Spleen (tissue), 7 donors: ENCODE data around the gene ETF1.

Experiments used
- CTCF ChIP-seq, 11 experiments: fragments of 200-600 bp in 7 of 11; fragments of 450-650 bp in 4 of 11; sonication (generic) in 4 of 11; IDR thresholded peaks in 8 of 11; conservative IDR thresholded peaks in 3 of 11; 1 replicate in 7 of 11; 2 replicates in 4 of 11; pipeline versions ENCODE4 v1.4.0 to v1.8.0; 2016 to 2021; ENCODE audit warnings: antibody characterized with exemption in 11 of 11, inconsistent platforms in 4 of 11, mild to moderate bottlenecking in 1 of 11
- POLR2A ChIP-seq, 3 donors: fragments of 450-650 bp; IDR thresholded peaks; one replicate each; pipeline ENCODE4 v1.5.1; 2017; ENCODE audit warnings: antibody characterized with exemption in 3 of 3, mild to moderate bottlenecking in 1 of 3
- POLR2AphosphoS5 ChIP-seq, 3 donors: sonication (generic); formaldehyde crosslinking; IDR thresholded peaks; one replicate each; pipeline ENCODE4 v1.5.1; 2017; ENCODE audit warnings: antibody characterized with exemption in 3 of 3
- donor health status: DM: no; HTN: no; CAD: no; lungs with moderate emphysema.
- donor health status: DM: no; HTN: no; CAD: no.
- donor health status: DM: no; HTN: no; CAD: no.

DNA sequence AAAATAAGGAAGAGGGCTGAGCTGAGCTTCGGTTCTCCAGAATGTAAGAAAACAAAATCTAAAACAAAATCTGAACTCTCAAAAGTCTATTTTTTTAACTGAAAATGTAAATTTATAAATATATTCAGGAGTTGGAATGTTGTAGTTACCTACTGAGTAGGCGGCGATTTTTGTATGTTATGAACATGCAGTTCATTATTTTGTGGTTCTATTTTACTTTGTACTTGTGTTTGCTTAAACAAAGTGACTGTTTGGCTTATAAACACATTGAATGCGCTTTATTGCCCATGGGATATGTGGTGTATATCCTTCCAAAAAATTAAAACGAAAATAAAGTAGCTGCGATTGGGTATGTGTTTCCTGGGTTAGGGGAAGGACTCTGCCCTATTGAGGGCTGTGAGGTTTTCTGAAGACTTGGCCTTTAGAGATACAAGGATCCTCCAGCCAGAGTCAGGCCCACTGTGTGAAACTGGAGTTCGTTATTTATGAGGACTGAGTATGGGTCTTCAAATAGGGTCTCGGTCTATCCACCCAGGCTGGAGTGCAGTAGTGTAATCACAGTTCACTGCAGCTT is 74.0 kb downstream of the ETF1 start:
- TF ChIP-seq POLR2AphosphoS5 (IDR thresholded peaks at IDR 0.05) (no peak), CTCF (IDR thresholded peaks at IDR 0.05 in 8 of 11, conservative IDR thresholded peaks at IDR 0.05 in 3 of 11) (no peak), POLR2A (IDR thresholded peaks at IDR 0.05) (no peak)
